ENCODE measurements around the gene PPBP.

PPBP gene

DNA sequence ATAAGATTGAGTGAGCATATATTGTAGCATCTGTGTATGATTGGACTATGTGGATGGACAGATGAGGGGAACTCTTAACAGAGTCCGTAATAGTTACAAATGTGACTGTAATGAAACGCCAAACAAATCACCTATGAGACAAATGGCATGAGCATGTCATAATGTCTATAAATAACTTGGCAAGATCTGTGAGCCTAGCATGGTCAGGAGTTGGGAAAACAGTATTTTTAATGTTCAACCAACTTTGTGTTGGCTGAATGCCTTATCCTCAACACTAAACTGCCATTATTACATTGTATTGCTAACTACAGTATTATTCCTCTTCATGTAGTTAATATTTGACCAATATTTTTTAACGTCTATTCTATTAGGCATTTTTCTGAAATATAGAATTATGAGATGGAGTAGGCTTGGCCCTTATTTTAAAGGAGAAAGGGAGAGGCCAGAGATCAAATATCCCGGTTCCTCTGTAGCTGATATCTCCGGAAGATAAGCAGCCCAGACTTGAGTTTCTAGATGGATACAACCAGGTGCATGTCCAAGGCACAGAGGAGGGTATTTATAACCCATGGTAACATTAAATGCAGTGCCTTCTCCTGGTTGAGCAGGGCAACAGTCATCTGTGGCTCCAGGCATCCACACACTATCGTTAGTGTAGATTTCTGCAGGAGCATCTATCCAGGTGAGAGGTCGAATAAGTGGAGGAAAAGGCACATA is 38.8 kb downstream of the PPBP start:
- DNase-seq (ENCODE audit: insufficient read length, low spot score) (no peak), FAIRE-seq (no peak)
- no peak for TF ChIP-seq POLR2A (IDR thresholded peaks at IDR 0.05; ENCODE audit: low read depth, low read length)

DNA sequence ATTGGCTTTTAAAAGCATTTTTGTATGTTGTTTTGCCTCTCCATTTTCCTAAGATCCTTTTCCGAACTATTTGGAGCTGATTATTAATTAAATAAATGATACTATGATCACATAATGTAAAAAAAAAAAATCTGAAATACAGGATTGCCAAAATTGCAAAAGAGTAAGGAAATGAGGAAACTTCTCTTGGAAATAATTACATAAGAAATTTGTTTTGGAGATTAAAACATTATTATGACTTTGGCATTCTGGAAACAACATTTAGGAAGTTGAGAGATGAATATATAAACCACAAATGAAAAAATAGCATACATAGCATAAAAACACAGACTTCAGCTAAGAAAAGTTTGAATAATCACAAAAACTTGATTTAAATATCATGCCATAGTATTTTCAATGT is 39.7 kb downstream of the PPBP start:
- DNase-seq (ENCODE audit: insufficient read length, low spot score) (no peak), FAIRE-seq (no peak)
- TF ChIP-seq POLR2A (IDR thresholded peaks at IDR 0.05; ENCODE audit: low read depth, low read length) = no peak

DNA sequence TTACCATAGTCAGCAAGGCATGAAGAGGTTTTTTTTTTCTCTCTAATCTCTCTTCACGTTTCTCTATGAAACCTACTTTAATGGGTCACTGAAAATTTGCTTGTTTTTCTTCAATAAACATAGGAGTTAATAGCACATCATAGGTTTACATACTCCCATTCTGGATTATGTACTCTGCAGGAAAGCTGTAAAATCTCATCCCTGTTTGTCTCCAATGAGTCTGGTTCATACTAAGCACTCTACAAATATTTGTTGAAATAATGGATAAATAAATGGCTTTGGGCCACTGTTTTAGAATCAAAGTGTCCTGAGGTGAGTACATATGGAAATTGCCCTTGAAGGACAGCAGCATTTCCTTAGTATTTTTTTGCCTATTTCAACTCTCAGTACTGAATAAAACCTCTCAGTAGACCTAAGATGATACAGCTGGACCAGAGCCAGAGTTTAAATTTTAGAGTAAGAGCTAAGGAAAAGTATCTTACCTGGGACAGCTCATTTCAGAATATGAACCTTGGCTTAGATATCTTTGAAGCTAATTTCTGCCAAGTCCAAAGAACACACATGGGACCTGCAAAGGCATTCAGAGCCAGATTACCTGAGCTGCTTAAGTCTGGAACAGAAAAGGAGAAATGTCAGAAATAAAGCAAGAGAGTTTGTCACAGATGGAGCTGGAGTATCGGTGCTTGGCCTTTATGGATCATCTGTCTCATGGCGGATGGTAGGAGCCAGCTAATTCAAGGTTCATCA is 40.6 kb downstream of the PPBP start:
- no peak for TF ChIP-seq POLR2A (IDR thresholded peaks at IDR 0.05; ENCODE audit: low read depth, low read length)
- FAIRE-seq = no peak
- DNase-seq (ENCODE audit: insufficient read length, low spot score) = no peak

DNA sequence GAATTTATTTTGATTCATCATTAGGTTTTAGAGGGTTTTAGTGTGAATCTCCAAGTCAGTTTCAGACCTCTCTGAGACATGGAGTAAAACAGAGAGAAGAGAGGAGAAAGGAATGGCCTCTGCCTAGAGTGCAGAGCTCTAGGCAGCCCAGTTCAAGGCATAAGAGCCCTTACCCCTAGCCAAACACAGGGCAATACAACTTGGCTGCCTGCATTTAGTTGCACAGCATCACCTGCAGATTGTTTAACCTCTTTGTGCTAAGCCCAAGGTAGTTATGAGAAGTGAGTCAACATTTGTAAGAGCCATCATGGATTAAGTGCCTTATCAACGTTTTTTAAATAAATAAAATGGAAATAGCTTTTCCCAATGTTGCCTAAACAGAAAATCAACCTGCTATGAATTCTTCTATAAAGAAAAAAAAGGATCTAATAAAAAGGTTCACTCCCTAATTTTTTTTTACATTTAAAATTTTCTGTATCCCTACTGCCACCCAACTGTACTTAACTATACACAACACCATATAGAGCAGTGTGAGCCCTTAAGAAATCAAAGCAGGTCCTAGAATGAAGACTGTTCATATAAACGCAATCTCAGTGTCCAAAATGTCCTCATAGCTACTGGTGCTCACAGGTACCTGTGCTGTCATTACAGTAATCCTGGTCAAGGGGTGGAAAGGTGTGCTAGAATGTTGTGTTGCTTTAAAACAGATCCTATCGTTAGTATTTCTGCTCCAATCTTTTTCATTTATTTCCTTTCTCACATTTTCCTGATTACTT is 42.1 kb downstream of the PPBP start:
- FAIRE-seq (no peak), DNase-seq (ENCODE audit: insufficient read length, low spot score) (no peak)
- no peak for TF ChIP-seq POLR2A (IDR thresholded peaks at IDR 0.05; ENCODE audit: low read depth, low read length)

DNA sequence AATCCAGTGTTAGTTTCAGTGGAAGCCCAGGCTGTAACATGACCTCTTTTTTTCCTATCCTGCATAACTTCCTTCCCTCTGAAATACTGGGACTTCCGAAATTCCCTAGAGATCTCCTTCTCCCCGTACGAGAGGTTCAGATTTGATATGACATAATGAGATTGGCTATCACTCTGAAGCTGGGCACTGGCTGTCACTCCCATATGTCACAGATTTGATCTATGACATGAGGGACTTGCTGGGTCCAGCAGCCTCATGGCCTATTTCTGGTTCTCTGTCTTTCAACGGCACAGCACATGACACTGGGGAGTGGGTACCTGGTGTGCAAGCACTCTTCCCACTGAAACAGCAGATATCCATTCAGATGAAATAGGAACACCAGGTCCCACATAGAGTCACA is 42.9 kb downstream of the PPBP start:
- DNase-seq (ENCODE audit: insufficient read length, low spot score) (no peak), FAIRE-seq (no peak)
- no peak for TF ChIP-seq POLR2A (IDR thresholded peaks at IDR 0.05; ENCODE audit: low read depth, low read length)

DNA sequence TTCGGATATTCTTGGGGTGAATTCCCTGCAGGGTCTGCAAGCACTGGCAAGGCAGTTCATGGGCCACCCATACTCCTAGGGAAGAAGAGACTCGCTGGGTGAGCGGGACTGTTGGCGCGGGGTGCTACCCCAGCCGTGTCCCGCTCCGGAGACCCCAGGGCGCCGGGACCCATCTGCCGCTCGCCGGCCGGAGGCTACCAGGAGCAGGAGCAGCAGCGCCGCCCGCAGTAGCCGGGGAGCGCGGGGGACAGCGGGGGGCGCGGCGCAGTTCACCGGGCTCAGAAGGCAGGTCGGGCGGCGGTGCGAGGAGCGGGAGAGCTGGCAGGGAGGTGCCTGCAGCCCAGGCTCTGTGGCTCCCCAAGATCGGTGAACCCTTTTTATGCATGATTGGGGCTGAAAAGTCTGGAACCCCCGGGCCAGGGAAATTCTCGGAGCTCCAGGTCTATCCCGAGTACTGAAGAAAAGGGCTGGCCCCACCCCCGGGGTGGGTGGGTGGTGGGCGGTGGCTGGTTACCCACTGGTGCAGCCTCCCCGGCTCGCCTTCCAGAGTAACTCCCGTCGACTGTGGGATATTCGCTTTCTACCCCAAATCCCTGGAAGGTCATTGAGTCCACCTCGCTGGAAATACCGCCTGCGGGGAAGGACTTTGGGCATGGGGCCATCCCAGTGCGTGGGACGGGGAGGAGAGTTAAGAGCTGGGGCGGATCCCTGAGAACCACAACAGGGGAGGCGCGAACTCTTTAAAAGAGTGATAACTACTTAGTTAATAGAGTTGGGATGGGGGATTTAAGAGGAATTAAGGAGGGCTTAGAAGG is 43.7 kb downstream of the PPBP start:
- no peak for TF ChIP-seq POLR2A (IDR thresholded peaks at IDR 0.05; ENCODE audit: low read depth, low read length)
- FAIRE-seq (no peak), DNase-seq (ENCODE audit: insufficient read length, low spot score) (no peak)

DNA sequence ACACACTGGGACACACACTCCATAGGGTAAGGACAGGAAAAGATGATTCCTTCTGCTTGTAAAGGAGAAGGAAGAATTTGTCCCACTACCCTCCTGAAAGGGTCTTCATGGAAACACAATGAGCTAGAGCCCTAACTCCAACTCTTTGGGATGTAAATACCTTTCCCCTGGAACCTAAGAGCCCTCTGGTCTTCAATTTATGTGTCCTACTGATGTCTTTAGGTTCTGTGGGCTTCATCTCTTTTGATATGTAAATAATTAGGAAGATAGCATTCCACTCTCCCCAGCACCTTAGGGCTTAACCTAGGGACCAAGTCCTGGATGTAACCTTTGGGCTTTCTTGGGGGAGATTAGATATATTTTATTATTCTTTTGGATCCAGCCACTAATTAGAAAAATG is 44.4 kb downstream of the PPBP start:
- FAIRE-seq (no peak), DNase-seq (ENCODE audit: insufficient read length, low spot score) (no peak)
- TF ChIP-seq POLR2A (IDR thresholded peaks at IDR 0.05; ENCODE audit: low read depth, low read length) = no peak

DNA sequence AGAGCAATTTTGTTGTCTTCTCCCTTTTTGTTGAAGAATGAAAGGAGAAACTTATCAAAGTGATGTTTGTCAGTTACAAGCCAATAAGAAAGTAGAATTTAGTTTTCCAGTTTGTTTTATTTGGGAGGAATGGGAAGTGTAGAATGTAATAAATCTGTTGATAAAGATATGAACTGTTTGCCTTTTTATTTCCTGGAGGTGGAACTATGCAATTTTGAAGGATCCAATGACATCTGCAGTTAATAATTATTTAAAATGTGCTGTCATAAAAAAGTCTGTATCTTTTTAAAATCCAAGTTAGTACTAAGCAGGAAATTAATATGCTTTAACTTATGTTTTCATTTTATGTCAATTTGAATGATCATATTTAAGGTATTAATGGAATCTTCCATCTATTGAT is 51.0 kb downstream of the PPBP start:
- FAIRE-seq = no peak
- no peak for TF ChIP-seq POLR2A (IDR thresholded peaks at IDR 0.05; ENCODE audit: low read depth, low read length)
- DNase-seq (ENCODE audit: insufficient read length, low spot score) = no peak

Measured in H54 (cell line).